IMR-90 (cell line): ENCODE data around the gene ZBED2. TPM values are rescaled to one million over a fixed set of nuclear protein-coding genes. Genes with fewer than 3 reads are reported as not detected.

Source experiments
- ATAC-seq: fragments of 200-7000 bp; cut with Tn5 transposase; 2 replicates; pipeline ENCODE4 v1.9.1; 2020; ENCODE audit warnings: low read depth, mild to moderate bottlenecking, moderate library complexity
- BruUV-seq: library from RNA; stranded (reverse); fragments of 400-500 nt; replicated peaks from 2 replicates; lab custom pipeline; 2021; lab: Mats Ljungman, UMichigan
- CTCF ChIA-PET: fragments of 300-600 bp; formaldehyde crosslinking; extraction: SDS; loops from one replicate; lab custom pipeline; 2021; ENCODE audit warnings: antibody characterized with exemption; lab: Yijun Ruan, JAX
- POLR2A ChIA-PET: fragments of 300-600 bp; sonication (Branson Sonifier 250); formaldehyde crosslinking; loops from one replicate; lab custom pipeline; 2022; ENCODE audit warnings: antibody characterized with exemption; ENCODE audit not compliant: unreplicated experiment; lab: Charles Lee
- DNase-seq: peaks from one replicate; pipeline ENCODE4 v3.0.0; 2013
- H2AFZ ChIP-seq: replicated peaks from 2 replicates; pipeline ENCODE3; 2013; ENCODE audit warnings: low read length, mild to moderate bottlenecking; ENCODE audit not compliant: poor library complexity
- H2AK5ac ChIP-seq: 2 replicates; pipeline ENCODE4 v1.6.1; 2013; ENCODE audit warnings: low read depth, low read length, inconsistent platforms
- H2AK9ac ChIP-seq: replicated peaks from 2 replicates; pipeline ENCODE3; 2013; ENCODE audit warnings: mild to moderate bottlenecking, low read depth, low read length, moderate library complexity; ENCODE audit not compliant: poor library complexity
- H2BK120ac ChIP-seq: 2 replicates; pipeline ENCODE4 v1.6.1; 2013; ENCODE audit warnings: low read depth, low read length, inconsistent platforms
- H2BK15ac ChIP-seq: 3 replicates; pipeline ENCODE4 v1.6.1; 2013; ENCODE audit warnings: low read depth, low read length, inconsistent platforms
- H2BK20ac ChIP-seq: 2 replicates; pipeline ENCODE4 v1.6.1; 2013; ENCODE audit warnings: low read depth, mild to moderate bottlenecking, inconsistent platforms, low read length, moderate library complexity
- H2BK5ac ChIP-seq: 2 replicates; pipeline ENCODE4 v1.6.1; 2013; ENCODE audit warnings: mild to moderate bottlenecking, low read depth, low read length, inconsistent platforms; ENCODE audit not compliant: poor library complexity, severe bottlenecking
- H3K14ac ChIP-seq: replicated peaks from 2 replicates; pipeline ENCODE4 v1.6.1; 2013; ENCODE audit warnings: low read depth, low read length, inconsistent platforms
- H3K18ac ChIP-seq: 2 replicates; pipeline ENCODE4 v1.6.1; 2013; ENCODE audit warnings: low read depth, low read length, control low read depth
- H3K23ac ChIP-seq: 2 replicates; pipeline ENCODE4 v1.6.1; 2013; ENCODE audit warnings: low read depth, low read length, inconsistent platforms
- H3K27ac ChIP-seq: 2 replicates; pipeline ENCODE4 v1.5.1; 2013; ENCODE audit warnings: mild to moderate bottlenecking, control low read depth, low read length; ENCODE audit not compliant: insufficient read depth
- H3K27me3 ChIP-seq: 2 replicates; pipeline ENCODE4 v1.6.1; 2013; ENCODE audit warnings: low read length; ENCODE audit not compliant: control insufficient read depth, insufficient read depth
- H3K36me3 ChIP-seq: 2 replicates; pipeline ENCODE4 v1.6.1; 2013; ENCODE audit warnings: low read length, mixed read lengths; ENCODE audit not compliant: control insufficient read depth, insufficient read depth
- H3K4ac ChIP-seq: 2 replicates; pipeline ENCODE4 v1.6.1; 2013; ENCODE audit warnings: low read depth, low read length, inconsistent platforms
- H3K4me1 ChIP-seq: 2 replicates; pipeline ENCODE4 v1.6.1; 2013; ENCODE audit warnings: low read length, mixed read lengths; ENCODE audit not compliant: control insufficient read depth, insufficient read depth
- H3K4me2 ChIP-seq: 2 replicates; pipeline ENCODE4 v1.6.1; 2013; ENCODE audit warnings: low read depth, mild to moderate bottlenecking, control low read depth, low read length, moderate library complexity
- H3K4me3 ChIP-seq: 2 replicates; pipeline ENCODE4 v1.5.1; 2013; ENCODE audit warnings: low read depth, mild to moderate bottlenecking, control low read depth, low read length, moderate library complexity; ENCODE audit not compliant: insufficient read depth
- H3K56ac ChIP-seq: 2 replicates; pipeline ENCODE4 v1.6.1; 2013; ENCODE audit warnings: low read length, inconsistent platforms; ENCODE audit not compliant: insufficient read depth; ENCODE audit errors: extremely low read depth
- H3K79me1 ChIP-seq, 2 experiments: 2 replicates each; pipeline ENCODE4 v1.6.1; 2013; ENCODE audit warnings: low read length in 2 of 2, inconsistent platforms in 1 of 2, low read depth in 1 of 2
- H3K9ac ChIP-seq: 2 replicates; pipeline ENCODE4 v1.6.1; 2013; ENCODE audit warnings: low read depth, low read length, control low read depth
- H3K9me1 ChIP-seq: 2 replicates; pipeline ENCODE4 v1.6.1; 2013; ENCODE audit warnings: low read length, inconsistent platforms; ENCODE audit not compliant: insufficient read depth
- H3K9me3 ChIP-seq: 2 replicates; pipeline ENCODE4 v1.6.1; 2013; ENCODE audit warnings: low read length; ENCODE audit not compliant: control insufficient read depth, insufficient read depth
- H4K20me1 ChIP-seq: 2 replicates; pipeline ENCODE4 v1.6.1; 2013; ENCODE audit warnings: low read length, inconsistent platforms; ENCODE audit not compliant: insufficient read depth
- H4K5ac ChIP-seq: 2 replicates; pipeline ENCODE4 v1.6.1; 2013; ENCODE audit warnings: mild to moderate bottlenecking, low read depth, low read length, control low read depth
- H4K8ac ChIP-seq, 2 experiments: 2 replicates each; pipeline ENCODE4 v1.6.1; 2013; ENCODE audit warnings: low read depth in 2 of 2, low read length in 2 of 2, control low read depth in 1 of 2, inconsistent platforms in 1 of 2
- H4K91ac ChIP-seq: 2 replicates; pipeline ENCODE4 v1.6.1; 2013; ENCODE audit warnings: low read depth, low read length, inconsistent platforms; ENCODE audit not compliant: insufficient read depth
- BHLHE40 ChIP-seq: fragments of 150-350 bp; IDR thresholded peaks from 2 replicates; pipeline ENCODE4 v1.6.1; 2016; ENCODE audit warnings: mild to moderate bottlenecking, low read depth, low read length
- CHD1 ChIP-seq: IDR thresholded peaks from 2 replicates; pipeline ENCODE4 v1.6.1; 2012; ENCODE audit warnings: low read depth, low read length, improper control_type of control experiment
- CTCF ChIP-seq: conservative IDR thresholded peaks from 2 replicates; pipeline ENCODE4 v1.5.1; 2012; ENCODE audit warnings: mild to moderate bottlenecking, low read depth, low read length, improper control_type of control experiment
- MAFK ChIP-seq: IDR thresholded peaks from 2 replicates; pipeline ENCODE4 v1.6.1; 2012; ENCODE audit warnings: low read depth, low read length, improper control_type of control experiment
- NFE2L2 ChIP-seq: fragments of 150-350 bp; IDR thresholded peaks from 2 replicates; pipeline ENCODE4 v1.6.1; 2016; ENCODE audit warnings: low read depth, mild to moderate bottlenecking, low read length
- WGBS, 2 experiments: methylation state at CpG; one replicate each; pipeline versions ENCODE4 v1.1.5 to v1.1.7; 2013; ENCODE audit warnings: missing lambda C conversion rate in 2 of 2; ENCODE audit not compliant: insufficient read length in 1 of 2; ENCODE audit errors: extremely low coverage in 2 of 2; 5-methylcytosine and 5-hydroxymethylcytosine counted together
- dilution Hi-C: fragments of 300-500 bp; cut with HindIII; formaldehyde crosslinking; loops from one replicate; pipeline ENCODE4 v1.14.3; 2018; ENCODE audit warnings: low sequenced_read_pairs; ENCODE audit not compliant: unreplicated experiment
- in situ Hi-C: fragments of 300-500 bp; cut with MboI; formaldehyde crosslinking; loops from 3 replicates; pipeline ENCODE4 v1.14.3; 2019; ENCODE audit warnings: low sequenced_read_pairs, inconsistent platforms, mixed read lengths
- intact Hi-C: fragments of 100-400 bp; cut with micrococcal nuclease; formaldehyde crosslinking; loops from 2 replicates; pipeline ENCODE4 v1.10.0; 2022
- polyA plus RNA-seq, 3 experiments: library from polyadenylated mRNA; depleted of rRNA; stranded (reverse); fragments of >200 nt; gene quantifications; 2 replicates each; pipeline ENCODE4 v1.2.3, GENCODE V29; 2012; ENCODE audit warnings: low replicate concordance in 1 of 3
- total RNA-seq: library from RNA; depleted of rRNA; stranded (reverse); fragments of >200 nt; gene quantifications from 2 replicates; pipeline ENCODE4 v1.2.3, GENCODE V29; 2012

The ZBED2 gene
- total and polyA plus RNA-seq, 2 of the 4 experiments (the other 2 are of a cell fraction): 0.51 to 0.72 TPM

GRCh38 chr3:111613294-111613693, 18.1 kb upstream of the ZBED2 start:
- dilution Hi-C loops (no loop called here), in situ Hi-C loops (no loop called here), intact Hi-C loops (no loop called here)
- no peak overlapping the region for H2AFZ ChIP-seq
- ATAC-seq (no peak), DNase-seq (no peak)
- no peak overlapping the region for H3K14ac ChIP-seq
- H3K36me3 ChIP-seq: no peaks in the 10 kb centered on the region
- H2BK20ac ChIP-seq: no peak overlapping the region
- H3K4ac ChIP-seq: no peak overlapping the region
- H3K9me1 ChIP-seq: no peaks in the 10 kb centered on the region
- H3K23ac ChIP-seq: no peak overlapping the region
- no peak overlapping the region for H3K27ac ChIP-seq
- CTCF ChIA-PET: no interaction called here
- no peak overlapping the region for H3K4me2 ChIP-seq
- H3K56ac ChIP-seq: no peak overlapping the region
- H3K4me1 ChIP-seq: peaks cover 4% of the 10 kb centered on the region
- H2BK5ac ChIP-seq: no peak overlapping the region
- H3K18ac ChIP-seq: no peak overlapping the region
- H2AK5ac ChIP-seq: no peak overlapping the region
- POLR2A ChIA-PET: no interaction called here
- no peaks in the 10 kb centered on the region; the same call in 1 of the 2 replicates for H3K9me3 ChIP-seq
- BruUV-seq: no TSS peak
- no peak overlapping the region for H4K91ac ChIP-seq
- no peak overlapping the region for H2BK120ac ChIP-seq
- no peak overlapping the region for H2AK9ac ChIP-seq
- H2BK15ac ChIP-seq: no peak overlapping the region
- no peak for TF ChIP-seq CHD1
- TF ChIP-seq CTCF: no peak
- TF ChIP-seq BHLHE40: no peak
- no peak for TF ChIP-seq MAFK
- no peak for TF ChIP-seq NFE2L2
- no CpG with 5 or more reads among the region's 1 CpG for WGBS, 2 experiments
- no peaks in the 10 kb centered on the region for H3K79me1 ChIP-seq
- H3K9ac ChIP-seq: no peak overlapping the region
- H4K5ac ChIP-seq: no peak overlapping the region
- no peak overlapping the region for H4K8ac ChIP-seq
- H3K4me3 ChIP-seq: no peak overlapping the region
- H4K20me1 ChIP-seq: no peaks in the 10 kb centered on the region
- no peaks in the 10 kb centered on the region for H3K27me3 ChIP-seq
